Body of pancreas (tissue), 4 donors: ENCODE results near the gene TIGAR. TPM values are rescaled to one million over a fixed set of nuclear protein-coding genes. Genes with fewer than 3 reads are reported as not detected.

Experiments
- ATAC-seq: fragments of 150-250 bp; one replicate; pipeline ENCODE4 v1.9.1; 2016
- DNase-seq, 4 donors: peaks; one replicate each; pipeline ENCODE4 v3.0.0-alpha.2; 2019
- H3K27ac ChIP-seq, 4 donors: fragments of 200-600 bp; sonication (generic); 1 replicate in 3 of 4; 2 replicates in 1 of 4; pipeline versions ENCODE4 v1.5.1 to v1.6.1; 2016 to 2019; ENCODE audit warnings: mild to moderate bottlenecking in 1 of 4, mixed read lengths in 1 of 4, moderate library complexity in 1 of 4
- H3K27me3 ChIP-seq, 2 donors: fragments of 200-600 bp; sonication (generic); one replicate each; pipeline ENCODE4 v1.6.0; 2016; ENCODE audit warnings: mild to moderate bottlenecking in 1 of 2
- H3K36me3 ChIP-seq, 2 donors: fragments of 200-600 bp; sonication (generic); replicated peaks in 1 of 2; 2 replicates each; pipeline ENCODE4 v1.5.1; 2016; ENCODE audit warnings: low read depth in 2 of 2; ENCODE audit not compliant: insufficient read depth in 1 of 2
- H3K4me1 ChIP-seq: fragments of 200-600 bp; sonication (generic); one replicate; pipeline ENCODE4 v1.6.0; 2016
- H3K4me3 ChIP-seq, 2 donors: fragments of 200-600 bp; sonication (generic); 1 replicate in 1 of 2; 2 replicates in 1 of 2; pipeline ENCODE4 v1.5.1; 2016 to 2019
- H3K9me3 ChIP-seq, 3 donors: fragments of 200-600 bp; sonication (generic); 1 replicate in 2 of 3; 2 replicates in 1 of 3; pipeline ENCODE4 v1.5.1; 2016
- POLR2A ChIP-seq, 3 donors: fragments of 450-650 bp; IDR thresholded peaks; one replicate each; pipeline ENCODE4 v1.6.1; 2016; ENCODE audit warnings: antibody characterized with exemption in 3 of 3, mild to moderate bottlenecking in 2 of 3
- WGBS, 2 donors: methylation state at CpG; one replicate each; pipeline ENCODE4 v1.1.5; 2017; 5-methylcytosine and 5-hydroxymethylcytosine counted together
- intact Hi-C: fragments of 100-400 bp; cut with DNase I; formaldehyde crosslinking; loops from one replicate; pipeline ENCODE4 v1.15.1; 2023
- total RNA-seq, 2 donors: library from RNA; depleted of rRNA; stranded (reverse); fragments of >200 nt; gene quantifications; one replicate each; pipeline ENCODE4 v1.1.0, GENCODE V29; 2016
- TF ChIP-seq, protein P1 (sequence below), 7 experiments: fragments of 450-650 bp in 4 of 7; fragments of 200-600 bp in 3 of 7; sonication (generic) in 3 of 7; IDR thresholded peaks; one replicate each; pipeline ENCODE4 v1.5.1; 2016 to 2019; ENCODE audit warnings: antibody characterized with exemption in 7 of 7

Gene TIGAR
- total RNA-seq, 2 donors from 2014 or later = 0.33 to 1.6 TPM

DNA sequence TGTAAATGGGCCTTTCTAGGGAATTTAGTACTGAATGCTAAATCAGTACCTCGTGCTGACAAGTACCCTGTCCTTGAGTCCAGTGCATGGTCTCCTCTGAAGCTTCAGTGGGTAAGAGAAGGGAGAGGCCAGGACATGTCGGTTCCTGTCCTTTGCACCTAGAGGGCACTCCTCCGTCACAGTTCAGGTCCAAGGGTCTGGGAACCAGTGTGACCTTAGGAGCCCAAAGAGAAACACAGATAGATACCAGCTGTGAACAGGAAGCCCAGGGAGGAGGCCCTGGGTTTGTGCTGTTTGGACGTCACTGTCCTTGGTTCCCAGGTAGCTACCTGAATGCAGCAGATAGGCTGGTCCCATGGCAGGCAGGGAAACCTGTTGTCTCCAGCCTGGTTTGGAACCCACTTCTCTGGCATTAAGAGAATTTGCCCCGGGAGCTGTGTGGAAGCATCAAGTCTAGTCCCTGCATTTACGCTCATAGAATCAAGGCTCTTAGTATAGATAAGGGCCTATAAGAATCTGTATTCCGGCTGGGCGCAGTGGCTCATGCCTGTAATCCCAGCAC lies 62.4 kb downstream of the TIGAR start:
- intact Hi-C loops = no loop called here
- no peak overlapping the region for H3K4me3 ChIP-seq
- no peaks in the 10 kb centered on the region for H3K4me1 ChIP-seq
- H3K27me3 ChIP-seq = no peaks in the 10 kb centered on the region
- no peaks in the 10 kb centered on the region for H3K36me3 ChIP-seq
- no peaks in the 10 kb centered on the region for H3K9me3 ChIP-seq
- DNase-seq (no peak), ATAC-seq (no peak)
- 60 to 64% methylated on average over 6 to 8 of the region's 8 CpGs for WGBS, 2 donors
- no peak overlapping the region for H3K27ac ChIP-seq
- TF ChIP-seq, protein P1, sequence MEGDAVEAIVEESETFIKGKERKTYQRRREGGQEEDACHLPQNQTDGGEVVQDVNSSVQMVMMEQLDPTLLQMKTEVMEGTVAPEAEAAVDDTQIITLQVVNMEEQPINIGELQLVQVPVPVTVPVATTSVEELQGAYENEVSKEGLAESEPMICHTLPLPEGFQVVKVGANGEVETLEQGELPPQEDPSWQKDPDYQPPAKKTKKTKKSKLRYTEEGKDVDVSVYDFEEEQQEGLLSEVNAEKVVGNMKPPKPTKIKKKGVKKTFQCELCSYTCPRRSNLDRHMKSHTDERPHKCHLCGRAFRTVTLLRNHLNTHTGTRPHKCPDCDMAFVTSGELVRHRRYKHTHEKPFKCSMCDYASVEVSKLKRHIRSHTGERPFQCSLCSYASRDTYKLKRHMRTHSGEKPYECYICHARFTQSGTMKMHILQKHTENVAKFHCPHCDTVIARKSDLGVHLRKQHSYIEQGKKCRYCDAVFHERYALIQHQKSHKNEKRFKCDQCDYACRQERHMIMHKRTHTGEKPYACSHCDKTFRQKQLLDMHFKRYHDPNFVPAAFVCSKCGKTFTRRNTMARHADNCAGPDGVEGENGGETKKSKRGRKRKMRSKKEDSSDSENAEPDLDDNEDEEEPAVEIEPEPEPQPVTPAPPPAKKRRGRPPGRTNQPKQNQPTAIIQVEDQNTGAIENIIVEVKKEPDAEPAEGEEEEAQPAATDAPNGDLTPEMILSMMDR (IDR thresholded peaks at IDR 0.05) = no peak
- TF ChIP-seq POLR2A (IDR thresholded peaks at IDR 0.05) = no peak

DNA sequence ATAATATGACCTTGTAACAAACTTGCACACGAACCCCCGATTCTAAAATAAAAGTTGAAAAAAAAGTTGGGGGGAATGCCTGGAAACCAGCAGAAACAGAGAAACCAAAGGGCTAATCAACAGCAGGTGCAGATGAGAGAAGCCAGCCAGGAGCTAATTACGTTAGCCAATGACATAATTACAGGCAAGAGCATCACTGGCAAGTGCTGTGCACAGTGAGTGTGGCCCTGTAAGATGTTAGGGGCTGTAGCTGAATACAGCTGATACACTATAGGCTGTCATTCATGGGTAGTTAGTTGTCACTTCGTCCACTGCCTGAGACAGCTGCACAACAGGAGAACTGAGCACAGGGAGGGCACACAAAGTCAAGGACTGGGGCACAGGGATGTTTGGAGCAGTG lies 65.8 kb downstream of the TIGAR start:
- Histone ChIP-seq H3K4me1 (no peaks in the 10 kb centered on the region), H3K4me3 (no peak overlapping the region), H3K27ac (no peak overlapping the region), H3K36me3 (no peaks in the 10 kb centered on the region), H3K9me3 (no peaks in the 10 kb centered on the region), H3K27me3 (no peaks in the 10 kb centered on the region)
- ATAC-seq (no peak), DNase-seq (no peak)
- TF ChIP-seq POLR2A (IDR thresholded peaks at IDR 0.05) = no peak
- TF ChIP-seq, protein P1 (IDR thresholded peaks at IDR 0.05) = no peak
- whole genome bisulfite sequencing, 2 donors = 51 to 54% methylated on average over 4 of the region's 4 CpGs
- intact Hi-C loops = no loop called here

DNA sequence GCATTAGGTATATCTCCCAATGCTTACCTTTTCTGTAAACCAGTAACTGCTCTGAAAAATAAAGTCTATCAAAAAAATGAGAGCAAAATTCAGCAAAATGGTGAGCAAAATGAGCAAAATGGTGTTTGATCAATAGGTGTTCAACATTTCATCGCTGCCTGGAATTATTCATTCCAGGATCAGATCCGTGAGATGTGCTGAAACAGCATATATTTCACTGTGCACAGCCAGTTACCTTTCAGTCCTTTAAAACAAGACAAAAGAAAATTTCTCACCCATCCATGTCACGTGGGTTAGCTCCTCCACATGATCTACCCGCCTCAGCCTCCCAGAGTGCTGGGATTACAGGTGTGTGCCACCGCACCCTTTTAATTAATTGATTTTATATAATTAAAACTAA lies 66.6 kb downstream of the TIGAR start:
- WGBS, 2 donors = 83 to 90% methylated on average over 5 of the region's 5 CpGs
- Histone ChIP-seq H3K27me3 (no peaks in the 10 kb centered on the region), H3K9me3 (no peaks in the 10 kb centered on the region), H3K4me3 (no peak overlapping the region), H3K4me1 (no peaks in the 10 kb centered on the region), H3K36me3 (no peaks in the 10 kb centered on the region), H3K27ac (no peak overlapping the region)
- intact Hi-C loops = no loop called here
- ATAC-seq (no peak), DNase-seq (no peak)
- TF ChIP-seq, protein P1 (IDR thresholded peaks at IDR 0.05) = no peak
- no peak for TF ChIP-seq POLR2A (IDR thresholded peaks at IDR 0.05)

DNA sequence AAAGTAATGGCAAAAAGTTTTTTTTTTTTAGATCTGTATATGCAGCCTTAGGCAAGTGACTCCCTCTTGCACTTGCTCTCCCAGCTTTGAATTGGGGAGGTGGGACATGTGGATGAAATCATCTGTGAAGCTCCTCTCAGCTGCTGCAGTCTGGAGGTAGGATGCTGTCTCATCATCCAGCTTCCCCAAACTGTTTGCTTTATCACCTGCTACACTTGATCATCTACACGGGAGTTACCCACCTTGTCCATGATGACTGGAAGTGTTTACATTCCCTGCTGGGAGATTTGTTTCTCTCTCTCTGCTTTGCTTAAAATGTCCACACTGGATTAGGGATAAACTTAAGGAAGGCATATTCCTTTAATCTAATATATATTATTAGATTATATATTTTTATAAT lies 67.0 kb downstream of the TIGAR start:
- Histone ChIP-seq H3K27me3 (no peaks in the 10 kb centered on the region), H3K9me3 (no peaks in the 10 kb centered on the region), H3K36me3 (no peaks in the 10 kb centered on the region), H3K27ac (no peak overlapping the region), H3K4me3 (no peak overlapping the region), H3K4me1 (no peaks in the 10 kb centered on the region)
- 31 to 44% methylated on average over 1 of the region's 1 CpG for WGBS, 2 donors
- DNase-seq = no peak
- ATAC-seq = no peak
- TF ChIP-seq POLR2A (IDR thresholded peaks at IDR 0.05) = no peak
- TF ChIP-seq, protein P1 (IDR thresholded peaks at IDR 0.05) = no peak
- intact Hi-C loops = no loop called here

DNA sequence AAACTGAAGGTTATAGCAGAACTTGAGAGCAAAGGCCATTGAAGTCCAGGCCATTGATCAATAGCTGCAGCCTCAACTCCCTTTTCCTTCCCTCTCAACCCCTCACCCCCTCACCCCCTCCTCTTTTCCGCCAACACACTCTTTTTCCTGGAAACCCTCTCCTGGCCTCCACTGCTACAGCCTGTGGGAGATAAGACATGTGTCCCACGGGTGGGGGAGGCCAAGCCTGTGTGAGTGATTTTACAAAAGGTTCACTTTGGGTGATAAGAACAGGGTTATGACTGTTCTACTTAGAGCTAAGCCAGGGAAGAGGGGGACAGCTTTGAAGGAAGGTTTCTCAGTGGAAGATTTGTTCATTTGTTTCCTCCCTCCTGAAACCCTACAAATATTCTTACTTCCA lies 67.6 kb downstream of the TIGAR start:
- Histone ChIP-seq H3K4me3 (no peak overlapping the region), H3K4me1 (no peaks in the 10 kb centered on the region), H3K36me3 (no peaks in the 10 kb centered on the region), H3K9me3 (no peaks in the 10 kb centered on the region), H3K27me3 (no peaks in the 10 kb centered on the region), H3K27ac (no peak overlapping the region)
- ATAC-seq (no peak), DNase-seq (no peak)
- intact Hi-C loops = no loop called here
- WGBS, 2 donors = 16 to 28% methylated on average over 2 of the region's 2 CpGs
- no peak for TF ChIP-seq POLR2A (IDR thresholded peaks at IDR 0.05)
- TF ChIP-seq, protein P1 (IDR thresholded peaks at IDR 0.05) = no peak
